Spinal cord (tissue), 10 donors: Measurements from ENCODE around the gene ZC2HC1B. TPM values are rescaled to one million over a fixed set of nuclear protein-coding genes. Genes with fewer than 3 reads are reported as not detected.
"Not testable (repeated sequence)": the region's sequence is repeated elsewhere in the genome, so short reads cannot be mapped to it uniquely, and the experiment has no call there.

Experiments
- DNase-seq, 6 donors: peaks; one replicate each; pipeline versions ENCODE4 v3.0.0 to v3.0.0-alpha.2; 2013 to 2015; ENCODE audit warnings: low spot score in 6 of 6, low read depth in 4 of 6
- H3K27ac ChIP-seq: one replicate; pipeline ENCODE4 v1.5.1; 2013; ENCODE audit warnings: low read depth, low read length, control low read depth
- H3K27me3 ChIP-seq: one replicate; pipeline ENCODE4 v1.6.1; 2013; ENCODE audit warnings: low read length; ENCODE audit not compliant: control insufficient read depth, insufficient read depth
- H3K36me3 ChIP-seq: one replicate; pipeline ENCODE4 v1.6.1; 2013; ENCODE audit warnings: low read length; ENCODE audit not compliant: control insufficient read depth, insufficient read depth
- H3K4me1 ChIP-seq: one replicate; pipeline ENCODE4 v1.6.1; 2013; ENCODE audit warnings: low read length; ENCODE audit not compliant: control insufficient read depth, insufficient read depth
- H3K4me3 ChIP-seq: one replicate; pipeline ENCODE4 v1.5.1; 2013; ENCODE audit warnings: low read depth, low read length, control low read depth
- H3K9me3 ChIP-seq: one replicate; pipeline ENCODE4 v1.6.1; 2013; ENCODE audit warnings: low read length; ENCODE audit not compliant: control insufficient read depth, insufficient read depth
- WGBS: methylation state at CpG from one replicate; pipeline ENCODE4 v1.1.5; 2013; ENCODE audit warnings: missing lambda C conversion rate; ENCODE audit not compliant: insufficient coverage; 5-methylcytosine and 5-hydroxymethylcytosine counted together
- polyA plus RNA-seq, 2 donors: library from polyadenylated mRNA; unstranded; fragments of 120-200 nt; gene quantifications; one replicate each; pipeline ENCODE4 v1.2.1, GENCODE V29; 2013; ENCODE audit not compliant: insufficient read length in 2 of 2
- total RNA-seq, 2 donors: library from RNA; depleted of rRNA in 1 of 2; stranded (reverse); fragments of 120-200 nt in 1 of 2; fragments of >200 nt in 1 of 2; gene quantifications; one replicate each; pipeline versions ENCODE4 v1.2.3 to v1.2.4, GENCODE V29; 2013 to 2014
- donor health status: healthy.

The ZC2HC1B gene
- total and polyA plus RNA-seq, 4 donors: 0.17 TPM; not detected in 3

DNA sequence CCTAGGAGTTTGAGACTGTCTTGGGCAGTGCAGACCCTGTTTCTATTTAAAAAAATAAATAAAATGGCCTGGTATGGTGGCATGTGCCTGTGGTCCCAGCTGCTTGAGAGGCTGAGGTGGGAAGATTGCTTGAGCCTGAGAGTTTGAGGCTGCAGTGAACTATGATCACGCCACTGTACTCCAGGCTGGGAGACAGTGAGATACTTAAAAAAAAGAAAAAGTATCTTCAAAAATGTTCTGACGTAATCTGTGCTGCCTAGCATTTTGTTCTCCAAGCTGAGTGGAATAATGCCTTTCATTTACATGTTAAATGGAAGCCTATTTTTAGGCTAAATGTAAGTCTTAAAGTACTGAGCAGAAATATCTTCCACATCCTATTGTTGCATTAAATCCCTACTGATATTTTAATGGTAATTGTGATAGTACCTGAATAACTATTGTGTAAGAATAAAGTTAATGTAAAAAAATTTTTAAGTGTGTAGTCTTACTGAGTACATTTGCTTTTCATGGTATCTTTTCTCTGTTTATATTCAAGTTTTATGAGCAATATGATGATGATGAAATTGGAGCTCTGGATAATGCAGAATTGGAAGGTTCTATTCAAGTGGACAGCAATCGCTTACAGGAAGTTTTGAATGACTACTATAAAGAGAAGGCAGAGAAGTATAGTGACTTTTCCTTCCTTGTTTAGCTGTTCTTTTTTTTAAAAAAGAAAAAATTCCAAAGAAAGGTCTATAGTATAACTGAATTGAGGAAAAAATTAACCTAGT is 4.2 kb upstream of the ZC2HC1B start:
- 100% methylated on average over 1 of the region's 3 CpGs for WGBS
- H3K36me3 ChIP-seq: peaks cover 33% of the 10 kb centered on the region
- H3K9me3 ChIP-seq: no peaks in the 10 kb centered on the region
- no peaks in the 10 kb centered on the region for H3K27me3 ChIP-seq
- H3K27ac ChIP-seq: no peak overlapping the region
- H3K4me3 ChIP-seq: no peak overlapping the region
- DNase-seq: no peak
- no peaks in the 10 kb centered on the region for H3K4me1 ChIP-seq

DNA sequence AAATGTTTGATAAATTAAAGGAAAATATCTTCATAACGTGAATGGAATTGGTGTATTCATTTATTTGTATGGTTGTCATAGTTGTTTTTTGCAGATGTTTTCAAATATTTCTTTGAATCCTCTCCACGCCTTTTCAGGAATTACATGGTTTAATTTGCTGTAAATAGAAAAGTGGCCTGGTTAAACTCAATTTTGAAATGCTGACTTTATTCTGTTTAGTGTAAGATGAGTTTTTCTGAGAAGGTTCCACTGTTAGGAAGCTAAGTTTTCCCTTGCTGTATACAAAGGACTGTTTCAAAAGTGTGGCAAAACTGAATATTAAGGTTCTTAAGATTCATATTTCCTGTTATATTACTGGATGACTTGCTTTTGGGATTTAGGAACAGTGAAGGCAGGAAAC is 503 bp upstream of the ZC2HC1B start:
- Histone ChIP-seq H3K36me3 (peaks cover 18% of the 10 kb centered on the region), H3K27ac (no peak overlapping the region), H3K27me3 (no peaks in the 10 kb centered on the region), H3K9me3 (no peaks in the 10 kb centered on the region), H3K4me1 (no peaks in the 10 kb centered on the region), H3K4me3 (no peak overlapping the region)
- DNase-seq: no peak
- WGBS: no CpG with 5 or more reads among the region's 2 CpGs

DNA sequence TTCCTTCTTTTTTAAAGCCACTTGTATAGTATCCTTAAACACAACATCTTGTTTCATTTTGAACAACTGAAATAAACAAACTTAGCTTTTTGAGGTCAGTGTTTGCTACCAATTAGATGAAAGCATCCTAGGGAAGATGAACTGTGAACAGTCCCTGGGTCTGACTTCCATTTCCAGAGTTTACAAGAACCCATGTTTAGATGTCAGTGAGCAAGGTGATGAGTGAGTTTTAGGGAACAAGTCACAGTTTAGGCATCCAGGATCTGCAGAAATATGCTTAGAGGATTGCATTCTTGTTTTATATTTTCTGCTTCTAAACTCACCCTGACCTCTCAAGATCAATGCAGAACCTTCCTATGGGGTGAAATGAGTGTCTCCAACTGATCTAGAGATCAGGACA is 3.0 kb downstream of the ZC2HC1B start:
- Histone ChIP-seq H3K4me1 (no peaks in the 10 kb centered on the region), H3K9me3 (no peaks in the 10 kb centered on the region), H3K27me3 (no peaks in the 10 kb centered on the region), H3K27ac (no peak overlapping the region), H3K4me3 (no peak overlapping the region), H3K36me3 (peaks cover 7% of the 10 kb centered on the region)
- no peak for DNase-seq

DNA sequence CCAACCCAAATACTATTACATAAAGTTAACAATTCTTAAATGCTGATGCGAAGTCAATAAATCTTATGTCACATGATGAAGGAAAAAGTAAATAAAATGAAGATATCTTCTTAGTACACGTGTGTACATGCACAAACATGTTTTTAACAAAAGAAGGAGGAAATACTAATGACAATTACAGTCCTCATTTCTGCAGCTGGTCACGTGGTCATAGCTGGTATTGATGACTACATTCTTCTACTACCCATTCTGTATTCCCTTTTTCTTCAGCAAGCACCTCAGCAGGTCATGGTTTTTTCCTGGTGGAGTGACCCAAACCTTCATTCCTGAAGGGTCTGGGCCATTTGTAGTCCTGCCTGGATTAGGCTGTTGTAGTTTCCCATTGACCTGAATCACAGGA is 4.5 kb downstream of the ZC2HC1B start:
- H3K27me3 ChIP-seq: not testable (repeated sequence)

GRCh38 chr6:143871202-143871730 is 7.0 kb downstream of the ZC2HC1B start:
- not testable (repeated sequence) for H3K4me1 ChIP-seq, DNase-seq, H3K4me3 ChIP-seq, H3K9me3 ChIP-seq, H3K27ac ChIP-seq, H3K27me3 ChIP-seq, H3K36me3 ChIP-seq
- WGBS: no CpG with 5 or more reads among the region's 1 CpG

More for the DNA sequence above, 4.5 kb downstream of the ZC2HC1B start:
- H3K27ac ChIP-seq, H3K4me3 ChIP-seq, H3K36me3 ChIP-seq, H3K4me1 ChIP-seq, H3K9me3 ChIP-seq, DNase-seq: not testable (repeated sequence)
- WGBS: 80% methylated on average over 1 of the region's 3 CpGs

- no peak for DNase-seq
- Histone ChIP-seq H3K4me3 (no peak overlapping the region), H3K9me3 (peaks cover 2% of the 10 kb centered on the region), H3K27ac (no peak overlapping the region), H3K36me3 (no peaks in the 10 kb centered on the region), H3K27me3 (no peaks in the 10 kb centered on the region), H3K4me1 (no peaks in the 10 kb centered on the region)
- WGBS: no CpG with 5 or more reads among the region's 2 CpGs
These were observed 7.9 kb downstream of the ZC2HC1B start for GRCh38 chr6:143872201-143872600.

DNA sequence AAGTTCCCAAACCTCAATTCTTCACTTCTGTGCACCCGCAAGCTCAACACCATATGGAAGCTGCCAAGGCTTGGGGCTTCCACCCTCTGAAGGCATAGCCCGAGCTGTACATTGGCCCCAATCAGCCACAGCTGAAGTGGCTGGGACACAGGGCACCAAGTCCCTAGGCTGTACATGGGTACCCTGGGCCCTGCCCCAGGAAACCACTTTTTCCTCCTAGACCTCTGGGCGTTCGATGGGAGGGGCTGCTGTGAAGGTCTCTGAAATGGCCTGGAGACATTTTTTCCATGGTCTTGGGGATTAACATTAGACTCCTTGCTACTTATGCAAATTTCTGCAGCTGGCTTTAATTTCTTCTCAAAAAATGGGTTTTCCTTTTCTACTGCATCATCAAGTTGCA is 9.3 kb downstream of the ZC2HC1B start:
- not testable (repeated sequence) for H3K4me1 ChIP-seq, H3K27ac ChIP-seq, H3K27me3 ChIP-seq, H3K4me3 ChIP-seq, DNase-seq, H3K9me3 ChIP-seq, H3K36me3 ChIP-seq
- 96% methylated on average over 2 of the region's 4 CpGs for WGBS

DNA sequence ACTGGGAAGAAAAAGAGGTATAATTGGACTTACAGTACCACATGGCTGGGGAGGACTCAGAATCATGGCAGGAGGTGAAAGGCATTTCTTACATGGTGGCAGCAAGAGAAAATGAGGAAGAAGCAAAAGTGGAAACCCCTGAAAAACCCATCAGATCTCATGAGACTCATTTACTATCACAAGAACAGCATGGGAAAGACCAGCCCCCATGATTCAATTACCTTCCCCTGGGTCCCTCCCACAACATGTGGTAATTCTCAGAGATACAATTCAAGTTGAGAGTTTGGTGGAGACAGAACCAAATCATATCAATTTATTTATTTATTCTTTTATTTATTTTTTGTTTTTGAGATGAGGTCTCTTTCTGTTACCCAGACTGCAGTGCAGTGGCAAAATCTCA is 10.2 kb downstream of the ZC2HC1B start:
- DNase-seq, H3K27me3 ChIP-seq, H3K36me3 ChIP-seq, H3K9me3 ChIP-seq, H3K4me1 ChIP-seq, H3K27ac ChIP-seq, H3K4me3 ChIP-seq: not testable (repeated sequence)

GRCh38 chr6:143877584-143878271 is 13.5 kb downstream of the ZC2HC1B start:
- H3K27ac ChIP-seq: no peak overlapping the region
- DNase-seq: no peak
- H3K4me1 ChIP-seq: no peaks in the 10 kb centered on the region
- peaks cover 5% of the 10 kb centered on the region for H3K9me3 ChIP-seq
- H3K4me3 ChIP-seq: no peak overlapping the region
- no peaks in the 10 kb centered on the region for H3K27me3 ChIP-seq
- WGBS: no CpG with 5 or more reads among the region's 1 CpG
- no peaks in the 10 kb centered on the region for H3K36me3 ChIP-seq

DNA sequence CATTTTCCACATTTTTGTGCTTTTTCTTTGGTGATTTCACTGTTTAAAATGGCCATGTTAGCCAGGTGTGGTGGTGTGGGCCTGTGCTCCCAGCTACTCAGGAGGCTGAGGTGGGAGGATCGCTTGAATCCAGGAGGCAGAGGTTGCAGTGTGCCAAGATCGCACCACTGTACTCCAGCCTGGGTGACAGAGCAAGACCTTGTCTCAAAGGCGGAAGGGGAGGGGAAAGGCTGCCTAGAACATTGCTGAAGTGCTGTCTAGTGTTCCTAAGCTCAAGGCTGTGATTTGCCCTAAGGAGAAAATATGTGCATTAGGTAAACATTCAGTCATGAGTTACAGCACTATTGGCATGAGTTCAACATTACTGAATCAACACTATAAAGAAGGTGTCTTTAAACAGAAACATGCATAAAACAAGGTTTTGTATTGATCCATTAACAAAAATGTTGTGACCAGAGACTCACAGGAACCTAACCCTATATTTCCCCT is 14.0 kb downstream of the ZC2HC1B start:
- no peaks in the 10 kb centered on the region for H3K27me3 ChIP-seq
- H3K9me3 ChIP-seq: peaks cover 5% of the 10 kb centered on the region
- no peak overlapping the region for H3K4me3 ChIP-seq
- H3K27ac ChIP-seq: no peak overlapping the region
- no peak for DNase-seq
- no peaks in the 10 kb centered on the region for H3K36me3 ChIP-seq
- no peaks in the 10 kb centered on the region for H3K4me1 ChIP-seq
- WGBS: no CpG with 5 or more reads among the region's 3 CpGs
